ENCODE measurements around the gene CATSPER4. TPM values are rescaled to one million over a fixed set of nuclear protein-coding genes. Genes with fewer than 3 reads are reported as not detected.

The CATSPER4 gene
- not detected for total RNA-seq

GRCh38 chr1:26190373-26190987, at the start of gene CATSPER4:
CATSPER4 (plus strand) TSS chr1:26190602; CDS start chr1:26190628, 26 bp downstream.
- DNase-seq (ENCODE audit: low read depth in 2 of 3, low spot score in 2 of 3): peak in 2 of 3 donors; percentile 18 to 51

- DNase-seq (ENCODE audit: low read depth in 2 of 3, low spot score in 2 of 3): peak in 1 of 3 donors; percentile 40
Measured at GRCh38 chr1:26142159-26142558, 48.2 kb upstream of the CATSPER4 start.

- peak; percentile 57 to 83 (median 73) for DNase-seq (ENCODE audit: low read depth in 2 of 3, low spot score in 2 of 3)
Measured at GRCh38 chr1:26145041-26145959, 45.1 kb upstream of the CATSPER4 start.

GRCh38 chr1:26145960-26146294, 44.5 kb upstream of the CATSPER4 start:
- DNase-seq (ENCODE audit: low read depth in 2 of 3, low spot score in 2 of 3): no peak

GRCh38 chr1:26148887-26149286, 41.5 kb upstream of the CATSPER4 start:
- no peak for DNase-seq (ENCODE audit: low read depth in 2 of 3, low spot score in 2 of 3)

GRCh38 chr1:26153966-26154532, 36.4 kb upstream of the CATSPER4 start:
- DNase-seq (ENCODE audit: low read depth in 2 of 3, low spot score in 2 of 3): no peak

GRCh38 chr1:26154750-26155149, 35.7 kb upstream of the CATSPER4 start:
- no peak for DNase-seq (ENCODE audit: low read depth in 2 of 3, low spot score in 2 of 3)

GRCh38 chr1:26155370-26156284, 34.8 kb upstream of the CATSPER4 start:
- DNase-seq (ENCODE audit: low read depth in 2 of 3, low spot score in 2 of 3): no peak

- peak in 1 of 3 donors; percentile 66 for DNase-seq (ENCODE audit: low read depth in 2 of 3, low spot score in 2 of 3)
Measured at GRCh38 chr1:26156285-26157038, 33.9 kb upstream of the CATSPER4 start.

GRCh38 chr1:26158271-26158907, 32.0 kb upstream of the CATSPER4 start:
- no peak for DNase-seq (ENCODE audit: low read depth in 2 of 3, low spot score in 2 of 3)

GRCh38 chr1:26158908-26159742, 31.3 kb upstream of the CATSPER4 start, which contains the start of gene FAM110D:
FAM110D (plus strand) TSS chr1:26159079; CDS start chr1:26161292, 2,213 bp downstream.
- no peak for DNase-seq (ENCODE audit: low read depth in 2 of 3, low spot score in 2 of 3)

GRCh38 chr1:26159743-26160039, 30.7 kb upstream of the CATSPER4 start:
- DNase-seq (ENCODE audit: low read depth in 2 of 3, low spot score in 2 of 3): no peak

- DNase-seq (ENCODE audit: low read depth in 2 of 3, low spot score in 2 of 3): no peak
Measured at GRCh38 chr1:26160527-26161414, 29.6 kb upstream of the CATSPER4 start.

GRCh38 chr1:26161415-26162219, 28.8 kb upstream of the CATSPER4 start:
- peak in 1 of 3 donors; percentile 57 for DNase-seq (ENCODE audit: low read depth in 2 of 3, low spot score in 2 of 3)

GRCh38 chr1:26162220-26162709, 28.1 kb upstream of the CATSPER4 start:
- no peak for DNase-seq (ENCODE audit: low read depth in 2 of 3, low spot score in 2 of 3)

GRCh38 chr1:26163684-26164035, 26.7 kb upstream of the CATSPER4 start:
- no peak for DNase-seq (ENCODE audit: low read depth in 2 of 3, low spot score in 2 of 3)
